ENCODE data around the gene LGALS3BP.

- TF ChIP-seq CTCF (IDR thresholded peaks at IDR 0.05 in 8 of 11, conservative IDR thresholded peaks at IDR 0.05 in 3 of 11) (no peak), POLR2AphosphoS5 (IDR thresholded peaks at IDR 0.05) (no peak)
These were observed 875 bp upstream of the LGALS3BP start for GRCh38 chr17:78980624-78980972.

Data from spleen (tissue), 7 donors.